ENCODE measurements around the gene AMPD2. TPM values are rescaled to one million over a fixed set of nuclear protein-coding genes. Genes with fewer than 3 reads are reported as not detected.

AMPD2 gene
- total RNA-seq, 4 donors from 2014 or later = 21.3 to 59.7 (median 39.0) TPM

DNA sequence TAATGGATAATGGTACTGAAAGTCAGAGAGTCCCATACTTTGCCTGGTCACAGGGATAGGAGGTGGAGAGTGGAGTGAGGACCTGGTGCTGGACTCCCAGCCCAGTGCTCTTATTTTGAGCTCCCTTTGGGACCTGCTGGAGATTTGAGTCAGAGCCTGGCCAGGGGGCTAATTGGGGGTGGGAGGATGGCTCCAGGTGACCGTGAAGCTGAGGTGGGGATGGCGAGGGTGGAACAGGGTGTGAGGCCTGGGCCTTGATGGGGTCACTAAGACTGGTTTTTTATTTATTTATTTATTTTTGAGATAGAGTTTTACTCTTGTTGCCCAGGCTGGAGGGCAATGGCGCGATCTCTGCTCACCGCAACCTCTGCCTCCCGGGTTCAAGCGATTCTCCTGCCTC is 17.8 kb downstream of the AMPD2 start:
- no peak for DNase-seq
- Histone ChIP-seq H3K4me1 (peaks cover 0 to 23% (median 11%) of the 10 kb centered on the region in 4 donors), H3K27ac (no peak overlapping the region), H3K36me3 (no peaks in the 10 kb centered on the region), H3K9me3 (no peaks in the 10 kb centered on the region), H3K27me3 (no peaks in the 10 kb centered on the region), H3K4me3 (no peak overlapping the region)
- TF ChIP-seq POLR2A (IDR thresholded peaks at IDR 0.05) (no peak), EP300 (IDR thresholded peaks at IDR 0.05; ENCODE audit: low read depth) (no peak)
- TF ChIP-seq, protein P1, sequence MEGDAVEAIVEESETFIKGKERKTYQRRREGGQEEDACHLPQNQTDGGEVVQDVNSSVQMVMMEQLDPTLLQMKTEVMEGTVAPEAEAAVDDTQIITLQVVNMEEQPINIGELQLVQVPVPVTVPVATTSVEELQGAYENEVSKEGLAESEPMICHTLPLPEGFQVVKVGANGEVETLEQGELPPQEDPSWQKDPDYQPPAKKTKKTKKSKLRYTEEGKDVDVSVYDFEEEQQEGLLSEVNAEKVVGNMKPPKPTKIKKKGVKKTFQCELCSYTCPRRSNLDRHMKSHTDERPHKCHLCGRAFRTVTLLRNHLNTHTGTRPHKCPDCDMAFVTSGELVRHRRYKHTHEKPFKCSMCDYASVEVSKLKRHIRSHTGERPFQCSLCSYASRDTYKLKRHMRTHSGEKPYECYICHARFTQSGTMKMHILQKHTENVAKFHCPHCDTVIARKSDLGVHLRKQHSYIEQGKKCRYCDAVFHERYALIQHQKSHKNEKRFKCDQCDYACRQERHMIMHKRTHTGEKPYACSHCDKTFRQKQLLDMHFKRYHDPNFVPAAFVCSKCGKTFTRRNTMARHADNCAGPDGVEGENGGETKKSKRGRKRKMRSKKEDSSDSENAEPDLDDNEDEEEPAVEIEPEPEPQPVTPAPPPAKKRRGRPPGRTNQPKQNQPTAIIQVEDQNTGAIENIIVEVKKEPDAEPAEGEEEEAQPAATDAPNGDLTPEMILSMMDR (IDR thresholded peaks at IDR 0.05) = no peak
- 80 to 93% methylated on average over 3 to 7 of the region's 7 CpGs for WGBS, 2 donors (ENCODE audit: low coverage in 1 of 2)
- in situ Hi-C loops (cut with MboI; ENCODE audit: low pct_ligation_motif_present in 1 of 4, low pct_unique_long_range_greater_than_20kb in 1 of 4, low sequenced_read_pairs in 3 of 4) (loop anchor here in 1 of 4 donors (10.0 kb wide), 1 partner anchor 347 kb away; the partner anchor contains the start of gene AHCYL1), intact Hi-C loops (cut with DNase I; ENCODE audit: low total_unique reads) (no loop called here)

DNA sequence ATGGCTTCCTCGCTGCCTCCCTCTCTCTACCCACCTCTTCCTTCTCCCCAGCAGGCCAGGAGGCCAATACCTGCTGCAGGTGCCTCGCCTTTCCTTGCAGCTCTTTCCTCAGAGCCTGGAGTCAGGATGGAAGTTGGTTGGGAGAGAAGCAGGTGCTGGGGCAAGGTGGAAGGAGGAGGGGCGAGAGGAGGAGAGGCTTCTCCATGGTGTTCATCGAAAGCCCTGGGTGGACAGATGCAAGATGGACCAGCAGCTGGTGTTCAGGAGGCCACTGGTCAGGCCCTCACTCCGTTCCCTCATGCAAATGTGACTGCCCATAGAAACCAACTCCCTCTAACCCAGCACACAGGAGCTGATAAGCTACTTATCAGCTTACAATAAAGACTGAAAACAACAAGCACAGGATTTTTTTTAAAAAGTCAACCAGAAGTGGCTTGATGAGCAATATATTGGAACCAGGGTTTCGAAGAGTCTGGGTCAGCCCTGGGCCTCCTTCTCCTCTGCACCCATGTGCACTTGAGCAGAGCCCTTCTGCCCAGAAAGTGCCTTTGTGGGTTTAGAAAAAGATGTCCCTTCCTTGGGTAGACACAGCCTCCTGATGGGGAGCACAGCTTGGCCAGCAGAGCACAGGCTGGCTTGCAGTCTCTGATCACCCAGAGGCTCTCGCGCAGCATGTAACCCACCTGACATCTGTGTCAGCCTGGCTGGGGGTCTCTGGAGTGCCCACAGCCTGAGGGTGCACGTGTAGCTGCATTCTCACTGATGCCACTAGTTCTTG is 19.6 kb downstream of the AMPD2 start:
- 81 to 82% methylated on average over 4 to 9 of the region's 9 CpGs for WGBS, 2 donors (ENCODE audit: low coverage in 1 of 2)
- no peaks in the 10 kb centered on the region for H3K27me3 ChIP-seq
- H3K4me1 ChIP-seq = peaks cover 7 to 15% (median 10%) of the 10 kb centered on the region in 4 donors
- intact Hi-C loops (cut with DNase I; ENCODE audit: low total_unique reads) (no loop called here), in situ Hi-C loops (cut with MboI; ENCODE audit: low pct_ligation_motif_present in 1 of 4, low pct_unique_long_range_greater_than_20kb in 1 of 4, low sequenced_read_pairs in 3 of 4) (loop anchor here in 1 of 4 donors (10.0 kb wide), 1 partner anchor 346 kb away; the partner anchor contains the start of gene AHCYL1)
- no peaks in the 10 kb centered on the region for H3K36me3 ChIP-seq
- no peak for DNase-seq
- H3K9me3 ChIP-seq = no peaks in the 10 kb centered on the region
- TF ChIP-seq, protein P1 (IDR thresholded peaks at IDR 0.05) = no peak
- TF ChIP-seq POLR2A (IDR thresholded peaks at IDR 0.05) (no peak), POLR2AphosphoS5 (IDR thresholded peaks at IDR 0.05) (no peak), EP300 (IDR thresholded peaks at IDR 0.05; ENCODE audit: low read depth) (no peak)
- H3K4me3 ChIP-seq = no peak overlapping the region
- no peak overlapping the region for H3K27ac ChIP-seq

DNA sequence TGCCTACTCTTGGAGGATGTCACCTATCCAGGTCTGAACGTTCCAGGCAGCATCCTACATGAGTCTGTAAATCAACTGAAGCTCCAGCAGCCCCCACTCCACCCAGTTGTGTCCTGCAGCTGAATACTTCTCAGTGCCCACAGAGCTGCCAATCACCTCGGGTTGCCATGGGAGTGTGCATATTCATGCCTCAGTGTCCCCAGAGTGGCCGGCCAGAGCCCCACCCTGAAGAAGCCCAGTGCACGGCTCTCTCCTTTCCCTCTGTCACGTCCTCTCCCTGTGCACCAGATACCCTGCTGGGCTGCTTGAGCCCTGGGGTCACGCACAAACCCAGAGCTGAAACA is 20.2 kb downstream of the AMPD2 start:
- intact Hi-C loops (cut with DNase I; ENCODE audit: low total_unique reads) = loop anchor here (5.0 kb wide), 1 partner anchor 132 kb away; no protein-coding TSS in a partner anchor
- Histone ChIP-seq H3K4me3 (no peak overlapping the region), H3K36me3 (no peaks in the 10 kb centered on the region), H3K4me1 (peaks cover 6 to 15% (median 8%) of the 10 kb centered on the region in 4 donors), H3K9me3 (no peaks in the 10 kb centered on the region), H3K27me3 (no peaks in the 10 kb centered on the region), H3K27ac (no peak overlapping the region)
- peak; percentile 7 for DNase-seq
- in situ Hi-C loops (cut with MboI; ENCODE audit: low pct_ligation_motif_present in 1 of 4, low pct_unique_long_range_greater_than_20kb in 1 of 4, low sequenced_read_pairs in 3 of 4) = loop anchor here in 2 of 4 donors (5.0 to 10.0 kb wide), 2 partner anchors 132 to 345 kb away; partner anchors contain the start of gene AHCYL1 (in 1 of the 2)
- 52% methylated on average over 6 of the region's 6 CpGs; no CpG with 5 or more reads in 1 of the 2 donors for WGBS, 2 donors (ENCODE audit: low coverage in 1 of 2)
- TF ChIP-seq, protein P1 (IDR thresholded peaks at IDR 0.05) = no peak
- no peak for TF ChIP-seq EP300 (IDR thresholded peaks at IDR 0.05; ENCODE audit: low read depth)
- TF ChIP-seq POLR2A (IDR thresholded peaks at IDR 0.05) = no peak
- TF ChIP-seq POLR2AphosphoS5 (IDR thresholded peaks at IDR 0.05) = no peak

DNA sequence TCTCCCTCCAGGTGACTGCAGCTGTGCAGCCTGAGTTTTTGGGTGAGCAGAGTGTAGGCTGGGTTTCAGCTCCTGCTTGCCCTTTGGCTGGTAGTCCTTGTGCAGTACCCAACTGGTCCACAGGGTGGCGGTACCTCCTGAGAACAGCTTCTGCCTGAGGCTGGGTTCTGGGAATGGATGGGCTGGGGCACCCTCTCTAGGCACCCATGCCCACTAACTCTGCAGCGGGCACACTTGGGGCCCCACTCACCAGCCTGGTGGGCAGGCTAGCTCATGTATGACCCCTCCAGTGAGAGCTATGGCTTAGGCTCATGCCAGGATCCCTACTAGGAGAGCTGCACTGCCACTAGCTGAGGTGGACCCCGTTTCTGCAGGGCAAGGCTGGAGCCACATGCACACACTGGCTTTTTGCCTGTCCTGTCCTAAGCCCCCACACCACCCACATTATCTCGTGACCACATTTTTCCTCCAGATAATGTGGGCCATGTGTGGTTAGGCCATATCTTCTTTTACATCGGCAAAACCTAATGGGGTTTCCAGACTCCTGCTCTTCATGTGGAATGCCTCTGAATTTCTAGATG is 20.7 kb downstream of the AMPD2 start:
- H3K27ac ChIP-seq = no peak overlapping the region
- H3K4me1 ChIP-seq = peaks cover 6 to 15% (median 8%) of the 10 kb centered on the region in 4 donors
- H3K27me3 ChIP-seq = no peaks in the 10 kb centered on the region
- H3K9me3 ChIP-seq = no peaks in the 10 kb centered on the region
- no peaks in the 10 kb centered on the region for H3K36me3 ChIP-seq
- H3K4me3 ChIP-seq = no peak overlapping the region
- intact Hi-C loops (cut with DNase I; ENCODE audit: low total_unique reads) (loop anchor here (5.0 kb wide), 1 partner anchor 132 kb away; no protein-coding TSS in a partner anchor), in situ Hi-C loops (cut with MboI; ENCODE audit: low pct_ligation_motif_present in 1 of 4, low pct_unique_long_range_greater_than_20kb in 1 of 4, low sequenced_read_pairs in 3 of 4) (loop anchor here in 1 of 4 donors (5.0 kb wide), 1 partner anchor 132 kb away; no protein-coding TSS in a partner anchor)
- DNase-seq = peak; percentile 93
- TF ChIP-seq EP300 (IDR thresholded peaks at IDR 0.05; ENCODE audit: low read depth) (no peak), POLR2A (IDR thresholded peaks at IDR 0.05) (no peak), POLR2AphosphoS5 (IDR thresholded peaks at IDR 0.05) (no peak)
- TF ChIP-seq, protein P1 (IDR thresholded peaks at IDR 0.05) = peak; percentile 89 to 99 (median 97)
- 35% methylated on average over 5 of the region's 5 CpGs; no CpG with 5 or more reads in 1 of the 2 donors for WGBS, 2 donors (ENCODE audit: low coverage in 1 of 2)

Data from transverse colon (tissue), 4 donors.